Measurements from ENCODE around the gene ABCC6. TPM values are rescaled to one million over a fixed set of nuclear protein-coding genes. Genes with fewer than 3 reads are reported as not detected.
A peak's percentile ranks its signal among the peaks of the same experiment; 100 is the strongest.

The ABCC6 gene
- total and polyA plus RNA-seq, 2 of the 13 experiments (the other 11 are each of a cell fraction or from before 2014, with no cell fraction given) = 82.4 to 105 TPM

GRCh38 chr16:16120382-16121184, 102.7 kb downstream of the ABCC6 start:
- no peak for DNase-seq (ENCODE audit: low spot score)
- Histone ChIP-seq H3K27me3 (ENCODE audit: control insufficient read depth in 1 of 2, insufficient read depth in 2 of 2, low read length in 2 of 2) (no peaks in the 10 kb centered on the region), H3K27ac (ENCODE audit: extremely low read length, insufficient read depth, low read length) (no peak overlapping the region), H2AFZ (ENCODE audit: low read length) (no peak overlapping the region), H3K79me2 (ENCODE audit: insufficient read depth, low read length) (no peaks in the 10 kb centered on the region), H3K36me3 (replicated peaks in 1 of 2; ENCODE audit: control insufficient read depth in 1 of 2, insufficient read depth in 2 of 2, low read length in 2 of 2) (peaks cover 37 to 83% of the 10 kb centered on the region in 2 experiments), H3K4me2 (ENCODE audit: low read depth, low read length) (no peak overlapping the region), H3K4me1 (ENCODE audit: insufficient read depth, low read length) (no peaks in the 10 kb centered on the region), H3K4me3 (replicated peaks in 1 of 3; ENCODE audit: insufficient read depth in 1 of 3, low read depth in 2 of 3, low read length in 3 of 3) (no peak overlapping the region), H3K9ac (ENCODE audit: insufficient read depth, low read depth, low read length) (no peak overlapping the region), H3K9me3 (ENCODE audit: low read length) (peaks cover 13% of the 10 kb centered on the region; the same call in 1 of the 2 replicates), H4K20me1 (ENCODE audit: insufficient read depth, low read length) (no peaks in the 10 kb centered on the region)
- TF ChIP-seq ZC3H4 (CRISPR knock-in tag; IDR thresholded peaks at IDR 0.05; ENCODE audit: borderline replicate concordance) = no peak
- TF ChIP-seq AGO2 (optimal IDR thresholded peaks at IDR 0.05; ENCODE audit: low read depth, low read length) = peak; percentile 44
- TF ChIP-seq ZNF317 (CRISPR knock-in tag; IDR thresholded peaks at IDR 0.05) = no peak
- peak; percentile 61 for TF ChIP-seq ATF7 (IDR thresholded peaks at IDR 0.05)
- no peak for TF ChIP-seq ATF7 (CRISPR knock-in tag; IDR thresholded peaks at IDR 0.05)
- TF ChIP-seq LBX2 (CRISPR knock-in tag; IDR thresholded peaks at IDR 0.05; ENCODE audit: borderline replicate concordance) = no peak
- TF ChIP-seq SOX6 (IDR thresholded peaks at IDR 0.05) = no peak
- no peak for TF ChIP-seq SOX6 (CRISPR knock-in tag; IDR thresholded peaks at IDR 0.05)
- no peak for TF ChIP-seq ZNF800 (CRISPR knock-in tag; IDR thresholded peaks at IDR 0.05)
- no peak for TF ChIP-seq HBP1 (CRISPR knock-in tag; IDR thresholded peaks at IDR 0.05; ENCODE audit: low read depth)
- ATAC-seq = no peak
- ChIA-PET POLR2A (no interaction called here), CTCF (ENCODE audit: low intra/inter-chr PET ratio, low total read pairs) (no interaction called here)
- no TSS peak for BruUV-seq (replicated peaks)
- WGBS (ENCODE audit: low lambda C conversion rate) = 96% methylated on average over 17 of the region's 17 CpGs
- intact Hi-C loops (cut with micrococcal nuclease; ENCODE audit: unreplicated experiment) (no loop called here), in situ Hi-C loops (cut with HindIII; ENCODE audit: extremely low pct_ligation_motif_present, low pct_unique_long_range_greater_than_20kb) (no loop called here)
- FAIRE-seq = no peak

All from HepG2 (cell line).